Stimulated activated CD4-positive, alpha-beta T cell treated with anti-CD3 and anti-CD28 coated beads, Interleukin-15, amount 100 ng/mL, for 24 hours (primary cell): Measurements from ENCODE around the gene MAN1C1.
A peak's percentile ranks its signal among the peaks of the same experiment; 100 is the strongest.

Experiments used
- DNase-seq: peaks from one replicate; pipeline ENCODE4 v3.0.0-alpha.2; 2020

The MAN1C1 gene

GRCh38 chr1:25614501-25615171, 2.0 kb upstream of the MAN1C1 start:
- DNase-seq = peak; percentile 26

- peak; percentile 18 for DNase-seq
Observed at GRCh38 chr1:25615172-25615541, 1.4 kb upstream of the MAN1C1 start.

GRCh38 chr1:25615563-25616094, 962 bp upstream of the MAN1C1 start:
- no peak for DNase-seq

GRCh38 chr1:25616987-25617624, 515 bp downstream of the MAN1C1 start:
- DNase-seq = peak; percentile 48

- peak; percentile 37 for DNase-seq
Observed at GRCh38 chr1:25617625-25618432, 1.2 kb downstream of the MAN1C1 start.

GRCh38 chr1:25618433-25618808, 1.8 kb downstream of the MAN1C1 start:
- no peak for DNase-seq

GRCh38 chr1:25619101-25619890, 2.7 kb downstream of the MAN1C1 start:
- peak; percentile 69 for DNase-seq

GRCh38 chr1:25620211-25620610, 3.6 kb downstream of the MAN1C1 start:
- DNase-seq = peak; percentile 38

GRCh38 chr1:25620701-25621350, 4.2 kb downstream of the MAN1C1 start:
- no peak for DNase-seq

- peak; percentile 18 for DNase-seq
Observed at GRCh38 chr1:25621876-25622275, 5.3 kb downstream of the MAN1C1 start.

- peak; percentile 37 for DNase-seq
Observed at GRCh38 chr1:25622531-25622930, 5.9 kb downstream of the MAN1C1 start.

- DNase-seq = no peak
Observed at GRCh38 chr1:25623007-25623406, 6.4 kb downstream of the MAN1C1 start.

GRCh38 chr1:25623731-25624130, 7.1 kb downstream of the MAN1C1 start:
- DNase-seq = no peak

- peak; percentile 36 for DNase-seq
Observed at GRCh38 chr1:25624156-25624555, 7.6 kb downstream of the MAN1C1 start.

- no peak for DNase-seq
Observed at GRCh38 chr1:25624604-25625003, 8.0 kb downstream of the MAN1C1 start.

- no peak for DNase-seq
Observed at GRCh38 chr1:25626018-25626417, 9.4 kb downstream of the MAN1C1 start.

- DNase-seq = no peak
Observed at GRCh38 chr1:25628741-25629421, 12.3 kb downstream of the MAN1C1 start.

GRCh38 chr1:25629836-25630235, 13.2 kb downstream of the MAN1C1 start:
- DNase-seq = no peak

GRCh38 chr1:25631750-25632485, 15.3 kb downstream of the MAN1C1 start:
- no peak for DNase-seq

GRCh38 chr1:25634066-25634465, 17.5 kb downstream of the MAN1C1 start:
- no peak for DNase-seq

GRCh38 chr1:25634896-25635295, 18.3 kb downstream of the MAN1C1 start:
- DNase-seq = no peak
